Kidney glomerular epithelial cell (primary cell): Measurements from ENCODE around the gene TRIO.
A peak's percentile ranks its signal among the peaks of the same experiment; 100 is the strongest.

Experiments used
- DNase-seq: peaks from one replicate; lab custom pipeline; 2025; lab: John Stamatoyannopoulos, UW

TRIO gene

GRCh38 chr5:14167211-14167845 lies 24.2 kb downstream of the TRIO start:
- DNase-seq, result peak; percentile 18

- peak; percentile 47 for DNase-seq
Observed at GRCh38 chr5:14168144-14168792, 25.1 kb downstream of the TRIO start.

- no peak for DNase-seq
Observed at GRCh38 chr5:14168793-14169262, 25.7 kb downstream of the TRIO start.

GRCh38 chr5:14171046-14171445 lies 27.9 kb downstream of the TRIO start:
- DNase-seq, result no peak

- DNase-seq, result no peak
Observed at GRCh38 chr5:14171621-14172020, 28.5 kb downstream of the TRIO start.

GRCh38 chr5:14172149-14172795 lies 29.1 kb downstream of the TRIO start:
- no peak for DNase-seq

- DNase-seq, result no peak
Observed at GRCh38 chr5:14173377-14174229, 30.5 kb downstream of the TRIO start.

- peak; percentile 26 for DNase-seq
Observed at GRCh38 chr5:14174230-14174636, 31.1 kb downstream of the TRIO start.

GRCh38 chr5:14175381-14175780 lies 32.2 kb downstream of the TRIO start:
- DNase-seq, result no peak

GRCh38 chr5:14176888-14177287 lies 33.7 kb downstream of the TRIO start:
- DNase-seq, result no peak

- DNase-seq, result no peak
Observed at GRCh38 chr5:14177634-14178033, 34.5 kb downstream of the TRIO start.

GRCh38 chr5:14178091-14178490 lies 34.9 kb downstream of the TRIO start:
- DNase-seq, result no peak

GRCh38 chr5:14178671-14179211 lies 35.6 kb downstream of the TRIO start:
- peak; percentile 31 for DNase-seq

- DNase-seq, result no peak
Observed at GRCh38 chr5:14179446-14179845, 36.3 kb downstream of the TRIO start.

GRCh38 chr5:14180437-14180836 lies 37.3 kb downstream of the TRIO start:
- DNase-seq, result no peak

GRCh38 chr5:14181299-14181968 lies 38.3 kb downstream of the TRIO start:
- DNase-seq, result no peak

GRCh38 chr5:14182761-14183160 lies 39.6 kb downstream of the TRIO start:
- DNase-seq, result no peak

GRCh38 chr5:14183187-14183939 lies 40.2 kb downstream of the TRIO start:
- DNase-seq, result no peak

- no peak for DNase-seq
Observed at GRCh38 chr5:14184082-14184481, 40.9 kb downstream of the TRIO start.

GRCh38 chr5:14184725-14185124 lies 41.6 kb downstream of the TRIO start:
- no peak for DNase-seq
